ENCODE measurements around the gene DQX1.
"Not testable (repeated sequence)": the region's sequence is repeated elsewhere in the genome, so short reads cannot be mapped to it uniquely, and the experiment has no call there.

The DQX1 gene

DNA sequence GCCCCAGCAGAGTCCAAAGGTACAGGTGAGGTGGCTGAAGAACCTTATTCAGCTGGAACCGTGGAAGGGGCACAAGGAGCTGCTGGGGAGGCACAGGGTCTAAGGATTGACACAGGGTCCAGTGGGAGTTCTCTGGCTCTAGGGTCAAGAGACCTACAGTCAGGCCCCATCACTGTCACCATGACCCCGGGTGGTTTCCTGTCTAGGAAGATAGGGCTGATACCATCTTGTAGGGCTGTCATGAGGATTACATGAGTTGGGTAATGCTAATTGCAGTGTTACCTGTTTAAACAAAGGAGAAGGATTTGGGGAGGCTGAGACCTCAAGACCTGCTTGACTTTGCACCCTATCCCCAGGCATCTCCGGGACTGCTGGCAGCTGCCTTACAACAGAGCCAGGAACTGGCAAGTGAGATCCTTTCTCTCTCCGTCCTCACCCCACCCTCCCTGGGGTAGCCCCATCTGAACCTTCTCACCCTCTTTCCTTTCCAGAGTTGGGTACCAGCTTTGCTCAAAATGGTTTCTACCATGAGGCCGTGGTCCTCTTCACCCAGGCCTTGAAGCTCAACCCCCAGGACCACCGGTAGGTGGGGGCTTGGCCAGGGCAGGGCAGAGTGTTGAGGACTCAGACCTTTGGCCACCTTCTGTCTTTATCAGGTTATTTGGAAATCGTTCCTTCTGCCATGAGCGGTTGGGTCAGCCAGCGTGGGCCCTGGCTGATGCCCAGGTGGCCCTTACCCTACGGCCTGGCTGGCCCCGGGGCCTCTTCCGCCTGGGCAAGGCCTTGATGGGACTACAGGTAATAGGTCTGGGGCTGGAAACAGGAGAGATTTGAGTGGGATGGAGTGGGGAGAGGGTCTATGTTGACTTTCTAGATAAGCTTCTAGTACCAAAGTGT lies 34.1 kb downstream of the DQX1 start:
- DNase-seq, result no peak

GRCh38 chr2:74489906-74490305 lies 36.1 kb downstream of the DQX1 start:
- no peak for DNase-seq

DNA sequence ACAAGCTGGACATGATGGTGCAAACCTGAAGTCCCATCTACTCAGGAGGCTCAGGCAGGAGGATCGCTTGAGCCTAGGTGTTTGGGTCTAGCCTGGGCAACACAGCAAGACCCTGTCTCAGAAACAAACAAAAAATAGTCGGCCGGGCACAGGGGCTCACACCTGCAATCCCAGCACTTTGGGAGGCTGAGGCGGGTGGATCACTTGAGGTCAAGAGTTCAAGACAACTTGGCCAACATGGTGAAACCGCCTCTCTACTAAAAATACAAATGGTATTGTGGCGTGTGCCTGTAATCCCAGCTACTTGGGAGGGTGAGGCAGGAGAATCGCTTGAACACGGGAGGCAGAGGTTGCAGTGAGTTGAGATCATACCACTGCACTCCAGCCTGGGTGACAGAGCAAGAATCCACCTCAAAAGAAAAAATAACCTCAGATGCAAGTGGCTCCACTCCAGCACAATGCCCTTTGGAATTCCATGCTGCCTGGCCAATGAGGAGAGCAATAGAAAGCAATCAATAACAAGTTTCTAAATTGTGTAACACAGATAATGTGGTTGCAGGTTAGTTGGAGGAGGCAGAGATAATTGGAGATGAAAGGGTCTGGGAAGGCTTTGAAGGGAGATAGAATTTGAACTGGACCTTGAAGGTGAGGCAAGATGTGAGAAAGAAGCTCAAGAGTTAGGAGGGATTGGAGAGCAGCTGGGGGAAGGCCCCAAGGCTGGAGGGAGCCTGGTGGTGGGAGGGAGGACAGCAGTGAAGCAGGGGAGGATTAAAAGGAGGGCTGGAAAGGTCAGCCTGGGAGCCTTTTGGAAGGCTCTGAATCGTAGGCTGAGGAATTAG lies 37.2 kb downstream of the DQX1 start:
- no peak for DNase-seq

GRCh38 chr2:74486141-74486540 lies 39.9 kb downstream of the DQX1 start:
- no peak for DNase-seq

DNA sequence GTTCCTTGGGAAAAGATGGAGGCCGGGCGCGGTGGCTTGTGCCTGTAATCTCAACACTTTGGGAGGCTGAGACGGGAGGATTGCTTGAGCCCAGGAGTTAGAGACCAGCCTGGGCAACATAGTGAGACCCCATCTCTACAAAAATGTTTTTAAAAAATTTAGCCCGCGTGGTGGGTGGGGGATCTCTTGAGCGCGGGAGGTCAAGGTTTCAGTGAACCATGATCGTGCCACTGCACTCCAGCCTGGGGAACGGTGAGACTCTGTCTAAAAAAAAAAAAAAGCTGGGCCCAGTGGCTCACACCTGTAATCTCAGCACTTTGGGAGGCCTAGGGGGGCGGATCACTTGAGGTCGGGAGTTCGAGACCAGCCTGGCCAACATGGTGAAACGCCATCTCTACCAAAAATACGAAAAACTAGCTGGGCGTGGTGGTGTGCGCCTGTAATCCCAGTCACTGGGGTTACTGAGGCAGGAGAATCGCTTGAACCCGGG lies 42.3 kb downstream of the DQX1 start:
- DNase-seq, result not testable (repeated sequence)

GRCh38 chr2:74482801-74483674 lies 43.0 kb downstream of the DQX1 start, which contains the start of the genes CCDC142 and TTC31:
Gene CCDC142, minus strand, starts transcription at chr2:74482998. Its CDS starts 161 bp downstream, at chr2:74482837.
Gene TTC31, plus strand, starts transcription at chr2:74483081. Its CDS starts 15 bp downstream, at chr2:74483096.
- peak; percentile 95 to 96 for DNase-seq

DNA sequence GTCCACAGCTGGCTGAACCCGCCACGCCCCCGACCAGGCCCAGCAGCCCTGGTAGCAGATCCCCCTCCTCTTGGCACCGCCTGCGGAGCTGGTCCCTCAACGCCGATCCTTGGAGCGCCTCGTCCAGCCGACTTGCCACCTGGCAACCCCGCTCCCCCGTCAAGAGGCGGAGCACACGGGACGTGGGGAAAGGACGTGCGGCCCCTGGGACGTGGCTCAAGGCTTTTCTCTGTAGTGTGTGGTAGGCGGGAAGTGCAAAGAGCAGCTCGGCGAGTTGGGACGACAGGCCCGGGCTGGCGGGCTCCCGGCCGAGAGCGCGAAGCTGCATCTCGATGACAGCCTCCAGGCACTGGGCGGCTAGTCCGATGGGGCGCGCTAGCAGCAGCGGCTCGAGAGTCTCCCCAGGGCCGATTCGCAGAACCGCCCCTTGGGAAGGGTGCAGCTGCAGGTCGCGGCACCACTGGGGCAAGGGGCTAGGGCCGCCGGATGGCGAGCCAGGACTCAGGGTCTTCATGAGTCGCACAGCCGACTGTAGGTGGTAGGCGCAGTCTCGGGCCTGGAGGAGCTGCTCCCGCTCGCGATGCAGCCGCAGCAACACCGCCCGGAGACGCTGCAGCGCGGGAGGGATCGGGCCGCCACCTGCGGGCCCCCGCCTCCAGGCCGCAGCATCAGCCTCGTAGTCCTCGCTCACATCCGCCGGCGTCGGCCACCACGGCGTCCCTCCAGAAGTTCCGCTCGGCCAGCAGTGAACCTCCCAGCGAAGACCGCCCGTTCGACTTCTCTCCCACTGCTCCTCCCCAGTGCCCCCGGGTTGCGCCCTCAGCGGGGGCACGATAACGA lies 43.9 kb downstream of the DQX1 start:
- DNase-seq, result peak; percentile 59 to 63

GRCh38 chr2:74481431-74481830 lies 44.6 kb downstream of the DQX1 start:
- no peak for DNase-seq

- no peak for DNase-seq
Observed at GRCh38 chr2:74474899-74475298, 51.1 kb downstream of the DQX1 start.

DNA sequence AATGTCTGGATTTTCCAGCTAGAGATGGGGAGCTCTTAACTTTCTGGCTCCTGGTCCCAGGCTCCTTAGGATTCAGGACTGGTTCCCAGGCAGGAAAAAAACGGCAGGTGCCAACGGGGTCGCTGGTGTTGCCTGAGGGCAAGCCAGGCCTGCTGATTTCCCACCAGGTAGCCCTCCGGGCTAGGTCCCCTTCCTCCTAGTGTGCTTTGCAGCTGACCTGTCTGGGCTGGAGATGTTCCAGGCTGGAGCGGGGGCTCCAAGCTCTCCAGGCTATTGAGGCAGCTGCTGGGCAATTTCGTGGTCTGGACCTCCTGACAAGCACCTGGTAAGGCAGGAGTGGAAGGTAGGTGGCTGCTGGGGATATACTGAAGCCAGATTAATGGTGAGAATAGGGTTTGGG lies 51.5 kb downstream of the DQX1 start:
- DNase-seq, result no peak

GRCh38 chr2:74472945-74473258 lies 53.1 kb downstream of the DQX1 start:
- no peak for DNase-seq

- peak; percentile 86 to 91 for DNase-seq
Observed at GRCh38 chr2:74472086-74472944, 53.7 kb downstream of the DQX1 start, which contains the start of gene MRPL53. Gene MRPL53, minus strand, starts transcription at chr2:74472680. Its CDS starts 20 bp downstream, at chr2:74472660.

DNA sequence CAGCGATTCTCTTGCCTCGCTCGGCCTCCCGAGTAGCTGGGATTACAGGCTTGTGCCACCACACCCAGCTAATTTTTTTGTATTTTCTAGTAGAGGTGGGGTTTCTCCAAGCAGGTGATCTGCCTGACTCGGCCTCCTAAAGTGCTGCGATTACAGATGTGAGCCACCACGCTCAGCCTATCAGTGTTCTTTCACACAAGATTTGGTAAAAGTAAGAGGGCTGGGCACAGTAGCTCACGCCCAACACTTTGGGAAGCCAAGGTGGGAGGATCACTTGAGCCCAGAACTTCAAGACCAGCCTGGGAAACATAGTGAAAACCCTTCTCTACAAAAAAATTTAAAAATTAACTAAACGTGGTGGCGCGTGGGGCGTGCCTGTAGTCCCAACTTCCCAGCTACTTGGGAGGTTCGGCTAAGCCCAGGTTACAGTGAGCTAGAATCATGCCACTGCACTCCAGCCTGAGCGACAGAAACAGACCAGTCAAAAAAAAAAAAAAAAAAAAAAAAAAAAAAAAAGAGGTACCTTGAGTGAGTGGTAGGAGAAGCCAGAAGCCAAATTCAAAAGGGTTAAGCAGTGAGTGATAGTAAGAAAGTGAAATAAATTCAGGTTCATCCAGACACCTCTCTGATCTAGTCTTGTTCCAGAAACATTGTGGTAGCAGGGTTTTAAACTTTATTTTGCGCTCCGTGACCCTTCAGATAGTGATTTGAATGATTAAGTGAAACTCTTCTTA lies 54.5 kb downstream of the DQX1 start:
- no peak for DNase-seq

DNA sequence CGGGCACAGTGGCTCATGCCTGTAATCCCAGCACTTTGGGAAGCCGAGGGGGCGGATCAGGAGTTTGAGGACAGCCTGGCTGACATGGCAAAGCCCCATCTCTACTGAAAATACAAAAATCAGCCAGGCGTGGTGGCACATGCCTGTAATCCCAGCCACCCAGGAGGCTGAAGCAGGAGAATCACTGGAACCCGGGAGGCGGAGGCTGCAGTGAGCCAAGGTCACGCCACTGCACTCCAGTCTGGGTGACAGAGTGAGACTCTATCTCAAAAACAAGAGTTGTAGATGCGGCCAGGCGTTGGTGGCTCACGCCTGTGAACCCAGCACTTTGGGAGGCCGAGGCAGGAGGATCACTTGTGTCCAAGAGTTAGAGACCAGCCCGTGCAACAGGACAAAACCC lies 55.3 kb downstream of the DQX1 start:
- not testable (repeated sequence) for DNase-seq

Data from Kasumi-1 (cell line).